Activated naive CD4-positive, alpha-beta T cell (primary cell): ENCODE measurements around the gene PCED1B.

ENCODE experiments used
- DNase-seq, 4 experiments: peaks; one replicate each; lab custom pipeline; 2025; lab: John Stamatoyannopoulos, UW

PCED1B gene

GRCh38 chr12:47067771-47068431, 11.5 kb upstream of the PCED1B start:
- no peak for DNase-seq

DNA sequence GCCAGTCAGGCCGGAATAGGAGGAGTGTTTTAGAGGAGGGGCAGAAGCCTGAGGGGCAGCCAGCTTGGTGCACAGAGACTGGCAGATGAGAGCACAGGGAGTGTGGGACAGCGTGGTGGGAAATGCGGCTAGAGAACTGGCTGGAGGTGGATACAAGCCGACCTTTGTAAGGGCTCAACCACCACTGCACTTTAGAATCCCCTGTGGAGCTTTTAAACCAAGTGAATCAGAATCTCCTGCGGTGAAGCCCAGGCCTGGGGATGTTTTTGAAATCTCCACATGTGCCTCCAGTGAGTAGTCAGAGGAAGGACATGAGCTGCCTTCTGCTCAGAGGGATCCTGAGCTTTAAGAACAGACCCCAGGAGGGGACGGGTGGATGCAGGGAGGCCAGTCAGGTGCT, 10.9 kb upstream of the PCED1B start:
- DNase-seq = no peak

- DNase-seq = no peak
Observed at GRCh38 chr12:47070310-47070709, 9.1 kb upstream of the PCED1B start.

- no peak for DNase-seq
Observed at GRCh38 chr12:47071241-47071852, 8.1 kb upstream of the PCED1B start.

- no peak for DNase-seq
Observed at GRCh38 chr12:47073951-47074350, 5.5 kb upstream of the PCED1B start.

- DNase-seq = no peak
Observed at GRCh38 chr12:47074757-47075156, 4.7 kb upstream of the PCED1B start.

- no peak for DNase-seq
Observed at GRCh38 chr12:47075192-47076084, 4.0 kb upstream of the PCED1B start.

DNA sequence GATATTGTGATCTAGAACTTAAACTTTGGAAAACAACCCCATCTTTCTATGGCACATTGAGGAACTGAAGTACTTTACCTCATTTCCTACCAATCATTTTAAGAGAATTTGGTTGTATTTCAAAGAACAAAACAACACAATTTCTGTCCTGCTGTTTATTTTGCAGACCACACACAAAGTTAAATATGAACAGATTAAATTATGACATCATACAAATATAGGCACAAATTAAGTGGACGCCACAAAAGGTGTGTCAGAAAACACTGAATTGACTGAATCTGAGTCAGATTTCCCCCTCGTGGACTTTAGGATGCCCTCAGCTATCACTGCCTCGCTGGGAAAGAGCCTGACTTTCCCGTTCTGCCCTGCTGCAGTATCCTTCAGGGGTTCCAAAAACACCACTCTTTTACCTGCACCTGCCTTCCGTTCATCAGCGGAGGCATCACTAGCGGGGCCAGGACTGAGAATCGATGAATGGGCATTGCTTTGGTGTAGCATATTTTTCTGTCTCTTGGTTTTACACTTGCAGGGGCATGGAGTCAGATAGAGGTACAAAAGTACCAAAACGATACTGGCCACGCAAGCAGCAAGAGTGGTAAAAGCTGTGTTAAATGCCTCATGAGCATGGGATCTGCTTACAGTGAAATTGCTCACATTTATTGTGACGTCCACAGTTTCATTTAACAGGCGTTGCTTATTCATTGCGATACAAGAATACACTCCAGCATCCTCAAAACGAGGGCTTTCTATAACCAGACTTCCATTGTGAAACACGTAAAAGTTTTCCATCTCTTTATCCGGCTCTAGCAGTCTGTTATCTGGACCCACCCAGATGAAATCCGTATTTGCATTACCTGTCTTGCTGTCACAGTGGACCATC, 2.0 kb upstream of the PCED1B start:
- no peak for DNase-seq

DNA sequence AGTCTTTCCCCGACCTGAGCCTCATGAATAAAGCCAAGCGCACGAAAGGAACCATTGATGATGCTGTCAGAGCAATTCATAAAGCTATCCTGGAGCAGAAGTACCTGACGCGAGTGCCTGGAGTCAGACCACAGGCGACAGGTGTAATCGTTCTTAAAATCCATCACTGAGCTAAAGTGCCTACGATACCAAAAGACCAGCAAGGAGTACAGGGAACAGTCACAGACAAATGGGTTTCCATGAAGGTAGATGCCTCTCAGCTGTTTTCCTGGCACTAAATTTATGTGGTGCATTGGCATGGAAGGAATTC, 1.4 kb upstream of the PCED1B start:
- DNase-seq = no peak

GRCh38 chr12:47078733-47079467, 521 bp upstream of the PCED1B start:
- DNase-seq = peak in 2 of 4 experiments; percentile 18 to 40

GRCh38 chr12:47079981-47080724, 732 bp downstream of the PCED1B start:
- peak in 2 of 4 experiments; percentile 9 to 20 for DNase-seq

- DNase-seq = peak in 3 of 4 experiments; percentile 3 to 12 (median 5)
Observed at GRCh38 chr12:47080725-47081502, 1.5 kb downstream of the PCED1B start.

GRCh38 chr12:47082283-47082682, 2.9 kb downstream of the PCED1B start:
- no peak for DNase-seq

DNA sequence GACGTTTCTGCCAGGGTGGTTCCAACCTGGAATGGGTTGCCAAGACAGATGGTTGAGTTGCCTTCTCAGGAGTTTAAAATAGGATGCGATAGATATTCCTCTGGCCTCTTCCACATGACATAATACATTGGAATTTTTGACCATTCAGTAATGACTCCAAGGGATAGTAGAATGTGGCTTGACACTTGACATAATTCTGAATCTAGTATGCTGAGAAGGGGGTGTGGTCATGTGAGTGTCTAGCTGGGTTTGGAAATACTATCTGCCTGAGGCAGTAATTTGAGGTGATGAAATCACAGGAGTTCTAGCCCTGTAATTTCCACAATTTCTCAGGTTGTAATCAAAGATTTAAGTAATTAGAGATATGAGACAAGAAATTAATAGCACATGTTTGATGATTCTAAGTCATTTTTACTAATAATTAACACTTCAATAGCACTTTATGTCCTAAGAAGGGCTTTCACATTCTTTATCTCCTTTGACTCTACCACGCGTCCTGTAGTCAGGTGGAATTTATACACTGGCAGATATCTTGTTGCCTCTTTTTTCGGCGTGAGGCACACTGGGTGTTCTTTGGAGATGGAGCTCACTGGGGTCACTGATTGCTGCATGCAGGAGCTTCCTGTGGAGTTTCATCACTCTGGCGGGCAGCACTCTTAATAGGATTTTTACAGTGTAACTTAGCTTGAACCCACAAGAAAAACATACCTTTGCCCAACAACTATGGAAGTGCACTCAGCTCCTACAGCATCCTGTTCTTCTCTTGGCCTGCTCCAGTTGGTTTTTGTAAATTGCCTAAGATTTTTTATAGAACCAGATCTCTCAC, 3.6 kb downstream of the PCED1B start:
- no peak for DNase-seq

DNA sequence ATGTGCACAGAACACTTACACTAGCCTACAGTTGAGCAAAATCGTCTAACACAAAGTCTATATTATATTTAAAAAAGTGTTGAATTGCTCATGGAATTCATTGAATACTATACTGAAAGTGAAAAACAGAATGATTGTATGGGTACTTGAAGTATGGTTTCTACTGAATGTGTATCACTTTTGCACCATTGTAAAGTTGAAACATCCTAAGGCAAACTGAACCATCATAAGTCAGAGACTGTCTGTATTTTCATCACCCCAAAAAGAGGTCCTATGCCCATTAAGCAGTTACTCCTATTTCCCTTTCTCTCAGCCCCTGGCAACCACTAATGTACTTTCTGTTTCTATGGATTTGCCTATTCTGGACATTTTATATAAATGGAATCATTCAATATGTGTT, 4.8 kb downstream of the PCED1B start:
- no peak for DNase-seq

GRCh38 chr12:47085815-47086252, 6.4 kb downstream of the PCED1B start:
- DNase-seq = peak in 1 of 4 experiments; percentile 1

DNA sequence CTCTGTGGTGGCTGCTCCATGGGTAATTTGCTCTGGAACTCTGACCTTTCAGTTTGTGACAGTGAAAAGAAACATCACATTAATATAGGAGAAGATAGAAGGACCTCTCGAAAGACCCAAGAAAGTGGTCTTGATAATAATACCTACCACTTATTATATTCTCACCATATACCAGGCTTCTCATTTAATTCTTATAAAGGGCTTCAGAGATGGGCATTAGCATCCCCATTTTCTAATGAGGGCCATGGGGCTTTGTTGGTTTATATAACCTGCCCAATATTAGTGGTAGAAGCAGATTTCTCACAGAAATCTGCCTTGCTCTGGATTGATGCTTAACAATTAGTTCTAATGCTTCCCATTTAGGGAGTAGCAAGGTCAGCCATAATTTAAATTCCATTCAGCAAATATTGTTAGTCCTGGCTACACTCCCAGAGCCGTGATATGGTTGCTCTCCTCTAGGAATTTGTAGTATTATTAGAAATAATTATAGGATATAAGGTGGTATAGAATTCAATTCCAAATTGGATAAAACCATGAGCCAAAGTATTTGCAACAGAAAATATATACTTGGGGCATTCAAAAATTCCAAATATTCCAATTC, 7.8 kb downstream of the PCED1B start:
- no peak for DNase-seq
